Brain microvascular endothelial cell (primary cell): ENCODE measurements around the gene GPANK1.

ENCODE experiments used
- DNase-seq: peaks from one replicate; pipeline ENCODE4 v3.0.0-alpha.2; 2020
- H3K27ac ChIP-seq: fragments of 250-450 bp; sonication (Bioruptor Pico); 2 replicates; pipeline ENCODE4 v1.5.1; 2020; ENCODE audit warnings: mild to moderate bottlenecking, moderate library complexity
- H3K27me3 ChIP-seq: fragments of 250-450 bp; sonication (Bioruptor Pico); replicated peaks from 2 replicates; pipeline ENCODE4 v1.5.1; 2020; ENCODE audit warnings: mild to moderate bottlenecking
- H3K36me3 ChIP-seq: fragments of 250-450 bp; sonication (Bioruptor Pico); replicated peaks from 2 replicates; pipeline ENCODE4 v1.5.1; 2020; ENCODE audit warnings: mild to moderate bottlenecking
- H3K4me3 ChIP-seq: 2 replicates; pipeline ENCODE4 v1.5.1; 2011; ENCODE audit warnings: low read depth, mild to moderate bottlenecking, control low read depth, low read length, moderate library complexity
- CTCF ChIP-seq: IDR thresholded peaks from 2 replicates; pipeline ENCODE4 v1.5.1; 2011; ENCODE audit warnings: low read depth, mild to moderate bottlenecking, moderate library complexity, low read length, control low read depth, inconsistent platforms; ENCODE audit errors: missing control alignments
- in situ Hi-C: cut with HindIII; loops from 2 replicates; pipeline ENCODE4 v1.10.0; 2017; ENCODE audit warnings: low sequenced_read_pairs, low pct_ligation_motif_present

GPANK1 gene

GRCh38 chr6:31676322-31676903 is 11.6 kb upstream of the GPANK1 start:
- no peak for DNase-seq
- in situ Hi-C loops = no loop called here
- H3K27ac ChIP-seq = no peak overlapping the region
- no peak overlapping the region for H3K4me3 ChIP-seq
- no peaks in the 10 kb centered on the region for H3K27me3 ChIP-seq
- peaks cover 20% of the 10 kb centered on the region for H3K36me3 ChIP-seq
- TF ChIP-seq CTCF = no peak

GRCh38 chr6:31669676-31670075 is 4.9 kb upstream of the GPANK1 start, which contains the start of gene LY6G5B:
TSS of gene LY6G5B (plus strand) at chr6:31669976. CDS start at chr6:31670951, 975 bp downstream.
- no peaks in the 10 kb centered on the region for H3K27me3 ChIP-seq
- DNase-seq = no peak
- TF ChIP-seq CTCF = no peak
- in situ Hi-C loops = no loop called here
- H3K27ac ChIP-seq = no peak within 1 kb of the TSS
- no peak within 1 kb of the TSS for H3K4me3 ChIP-seq
- peaks cover 72% of the 10 kb centered on the region for H3K36me3 ChIP-seq

GRCh38 chr6:31666337-31666965 is 1.7 kb upstream of the GPANK1 start:
- Histone ChIP-seq H3K27ac (peak overlapping the region; percentile 72), H3K27me3 (no peaks in the 10 kb centered on the region), H3K4me3 (peak overlapping the region; percentile 77), H3K36me3 (peaks cover 58% of the 10 kb centered on the region)
- in situ Hi-C loops = no loop called here
- TF ChIP-seq CTCF = no peak
- no peak for DNase-seq

- Histone ChIP-seq H3K36me3 (peaks cover 50% of the 10 kb centered on the region), H3K27me3 (no peaks in the 10 kb centered on the region), H3K27ac (peak within 1 kb of the TSS; percentile 72), H3K4me3 (peak within 1 kb of the TSS; percentile 77)
- TF ChIP-seq CTCF = no peak
- in situ Hi-C loops = no loop called here
- DNase-seq = peak; percentile 98
Measured at GRCh38 chr6:31665501-31666336, 922 bp upstream of the GPANK1 start, which contains the start of gene CSNK2B. TSS of gene CSNK2B (plus strand) at chr6:31666080. CDS start at chr6:31666832, 752 bp downstream.

- peak; percentile 25 for TF ChIP-seq CTCF
- in situ Hi-C loops = no loop called here
- no peaks in the 10 kb centered on the region for H3K27me3 ChIP-seq
- H3K36me3 ChIP-seq = peaks cover 35% of the 10 kb centered on the region
- peak overlapping the region; percentile 77 for H3K4me3 ChIP-seq
- H3K27ac ChIP-seq = peak overlapping the region; percentile 72
- DNase-seq = peak; percentile 63
Measured at GRCh38 chr6:31663961-31664789, 622 bp downstream of the GPANK1 start.
